ENCODE data around the gene TMEM176A.
A peak's percentile ranks its signal among the peaks of the same experiment; 100 is the strongest.

TMEM176A gene

DNA sequence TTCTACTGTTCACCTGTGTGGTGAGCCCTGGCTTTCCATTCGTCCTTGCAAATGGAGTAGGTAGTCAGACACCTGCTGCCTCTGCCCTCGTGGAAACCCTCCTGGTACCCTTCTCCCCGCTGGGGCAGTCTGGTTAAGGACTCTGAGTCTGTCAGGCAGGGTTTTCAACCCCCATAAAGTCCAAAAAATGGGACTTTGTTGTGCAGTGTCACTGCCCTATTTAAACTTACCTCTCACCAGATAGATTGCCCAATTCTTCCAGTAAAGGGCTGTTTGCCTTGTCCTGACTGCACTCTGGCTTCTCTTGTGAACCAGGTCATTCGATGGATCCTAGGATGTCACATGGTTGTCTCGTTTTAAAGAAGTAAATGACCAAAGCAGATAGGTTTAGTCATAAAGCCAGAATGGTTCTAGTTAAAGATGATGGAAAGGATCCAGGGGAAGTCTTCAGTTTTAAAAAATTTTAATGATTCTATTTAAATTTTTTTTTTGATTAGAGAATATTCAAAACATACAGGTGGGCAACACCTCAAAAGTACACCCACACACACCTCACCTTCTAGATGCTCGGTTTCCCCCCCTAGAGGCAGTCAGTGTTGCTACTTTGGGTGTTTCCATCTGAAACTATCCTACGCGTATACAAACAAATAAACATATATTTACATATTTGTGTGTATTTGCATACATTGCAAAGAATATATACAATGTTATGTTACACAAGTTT, 22.4 kb upstream of the TMEM176A start:
- TF ChIP-seq HDGF (IDR thresholded peaks at IDR 0.05; ENCODE audit: borderline replicate concordance) (no peak), BHLHE40 (IDR thresholded peaks at IDR 0.05; ENCODE audit: borderline replicate concordance) (no peak), TARDBP (IDR thresholded peaks at IDR 0.05) (no peak), SUZ12 (IDR thresholded peaks at IDR 0.05) (no peak), NFRKB (IDR thresholded peaks at IDR 0.05) (no peak), ARNT (IDR thresholded peaks at IDR 0.05) (no peak)
- ChIA-PET POLR2A (no interaction called here), CTCF (interaction anchor here (1.0 to 2.4 kb wide), 5 partner anchors 10 to 98 kb away, joined by 3 to 10 read pairs (median 4); no protein-coding TSS in a partner anchor)
- DNase-seq (ENCODE audit: extremely low spot score) = no peak

- TF ChIP-seq SP1 (IDR thresholded peaks at IDR 0.05) = no peak
- no peak for TF ChIP-seq FOXK2 (IDR thresholded peaks at IDR 0.05)
- TF ChIP-seq HDGF (IDR thresholded peaks at IDR 0.05; ENCODE audit: borderline replicate concordance) = no peak
- no peak for TF ChIP-seq SUZ12 (IDR thresholded peaks at IDR 0.05)
- TF ChIP-seq ELF4 (IDR thresholded peaks at IDR 0.05) = no peak
- TF ChIP-seq TARDBP (IDR thresholded peaks at IDR 0.05) = no peak
- no peak for TF ChIP-seq LEF1 (IDR thresholded peaks at IDR 0.05; ENCODE audit: borderline replicate concordance)
- no peak for TF ChIP-seq ZNF384 (IDR thresholded peaks at IDR 0.05)
- TF ChIP-seq CTBP1 (IDR thresholded peaks at IDR 0.05; ENCODE audit: borderline replicate concordance) = no peak
- no peak for TF ChIP-seq ARNT (IDR thresholded peaks at IDR 0.05)
- TF ChIP-seq L3MBTL2 (conservative IDR thresholded peaks at IDR 0.05) = no peak
- no peak for TF ChIP-seq FOXA1 (IDR thresholded peaks at IDR 0.05)
- no peak for TF ChIP-seq NFRKB (IDR thresholded peaks at IDR 0.05)
- no peak for TF ChIP-seq BHLHE40 (IDR thresholded peaks at IDR 0.05; ENCODE audit: borderline replicate concordance)
- TF ChIP-seq PKNOX1 (IDR thresholded peaks at IDR 0.05) = no peak
- no peak for TF ChIP-seq FOXM1 (IDR thresholded peaks at IDR 0.05; ENCODE audit: borderline replicate concordance)
- peak; percentile 89 for DNase-seq (ENCODE audit: extremely low spot score)
- ChIA-PET POLR2A (no interaction called here), CTCF (interaction anchor here (0.6 to 2.4 kb wide), 7 partner anchors 9 to 579 kb away, joined by 3 to 10 read pairs (median 4); no protein-coding TSS in a partner anchor)
Measured at GRCh38 chr7:150778738-150779301, 21.7 kb upstream of the TMEM176A start.

GRCh38 chr7:150780292-150780691, 20.3 kb upstream of the TMEM176A start:
- no peak for DNase-seq (ENCODE audit: extremely low spot score)
- POLR2A ChIA-PET = no interaction called here
- TF ChIP-seq ZNF384 (IDR thresholded peaks at IDR 0.05) (no peak), PKNOX1 (IDR thresholded peaks at IDR 0.05) (no peak)
- CTCF ChIA-PET = interaction anchor here (0.6 to 2.4 kb wide), 3 partner anchors 96 to 179 kb away, joined by 3 to 10 read pairs (median 3); no protein-coding TSS in a partner anchor

DNA sequence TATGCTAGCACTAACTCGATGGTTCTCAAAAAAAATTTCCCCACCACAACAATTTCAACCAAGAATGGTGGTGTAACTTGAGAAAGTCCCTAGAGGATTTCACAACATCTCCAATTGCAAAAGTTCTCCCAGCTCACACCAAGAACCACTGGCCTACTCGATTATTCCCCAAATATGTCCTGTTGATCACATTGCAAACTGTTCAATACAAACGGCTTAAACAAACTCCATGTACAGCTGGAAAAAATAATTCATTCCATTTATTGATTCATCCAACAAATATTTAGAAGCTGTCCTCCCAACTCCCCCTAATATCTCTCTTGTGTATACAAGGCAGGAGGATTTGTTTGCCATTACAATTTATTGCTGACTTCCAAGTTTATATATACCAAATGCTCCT, 19.5 kb upstream of the TMEM176A start:
- DNase-seq (ENCODE audit: extremely low spot score) = no peak
- ChIA-PET POLR2A (no interaction called here), CTCF (interaction anchor here (0.7 to 1.0 kb wide), 3 partner anchors 15 to 205 kb away, joined by 3 to 4 read pairs (median 3); no protein-coding TSS in a partner anchor)
- no peak for TF ChIP-seq BHLHE40 (IDR thresholded peaks at IDR 0.05; ENCODE audit: borderline replicate concordance)
- no peak for TF ChIP-seq PKNOX1 (IDR thresholded peaks at IDR 0.05)
- TF ChIP-seq L3MBTL2 (conservative IDR thresholded peaks at IDR 0.05) = no peak
- no peak for TF ChIP-seq TARDBP (IDR thresholded peaks at IDR 0.05)
- TF ChIP-seq HDGF (IDR thresholded peaks at IDR 0.05; ENCODE audit: borderline replicate concordance) = no peak
- no peak for TF ChIP-seq ARNT (IDR thresholded peaks at IDR 0.05)

- ChIA-PET CTCF (interaction anchor here (0.7 kb wide), 1 partner anchor 16 kb away, joined by 3 read pairs; no protein-coding TSS in a partner anchor), POLR2A (no interaction called here)
- TF ChIP-seq TARDBP (IDR thresholded peaks at IDR 0.05) = no peak
- no peak for TF ChIP-seq SP1 (IDR thresholded peaks at IDR 0.05)
- no peak for TF ChIP-seq HDGF (IDR thresholded peaks at IDR 0.05; ENCODE audit: borderline replicate concordance)
- no peak for TF ChIP-seq PKNOX1 (IDR thresholded peaks at IDR 0.05)
- DNase-seq (ENCODE audit: extremely low spot score) = no peak
Measured at GRCh38 chr7:150781961-150782360, 18.6 kb upstream of the TMEM176A start.

GRCh38 chr7:150784120-150784736, 16.3 kb upstream of the TMEM176A start:
- ChIA-PET CTCF (no interaction called here), POLR2A (no interaction called here)
- DNase-seq (ENCODE audit: extremely low spot score) = no peak
- TF ChIP-seq ARNT (IDR thresholded peaks at IDR 0.05) (no peak), PKNOX1 (IDR thresholded peaks at IDR 0.05) (no peak), HDGF (IDR thresholded peaks at IDR 0.05; ENCODE audit: borderline replicate concordance) (no peak)
